Measurements from ENCODE around the gene AGPAT4.
"Not testable (repeated sequence)": the region's sequence is repeated elsewhere in the genome, so short reads cannot be mapped to it uniquely, and the experiment has no call there.

Gene AGPAT4

GRCh38 chr6:161226009-161226964 is 47.6 kb downstream of the AGPAT4 start:
- DNase-seq: peak; percentile 29 to 44

GRCh38 chr6:161225681-161226008 is 48.2 kb downstream of the AGPAT4 start:
- no peak for DNase-seq

GRCh38 chr6:161224951-161225680 is 48.7 kb downstream of the AGPAT4 start:
- DNase-seq: not testable (repeated sequence)

- no peak for DNase-seq
Observed at GRCh38 chr6:161223646-161224045, 50.2 kb downstream of the AGPAT4 start.

- DNase-seq: no peak
Observed at GRCh38 chr6:161222706-161223234, 51.1 kb downstream of the AGPAT4 start.

- no peak for DNase-seq
Observed at GRCh38 chr6:161220346-161220745, 53.5 kb downstream of the AGPAT4 start.

GRCh38 chr6:161219680-161220079 is 54.2 kb downstream of the AGPAT4 start:
- no peak for DNase-seq

GRCh38 chr6:161218222-161218621 is 55.6 kb downstream of the AGPAT4 start:
- no peak for DNase-seq

GRCh38 chr6:161217628-161218027 is 56.2 kb downstream of the AGPAT4 start:
- DNase-seq: no peak

- no peak for DNase-seq
Observed at GRCh38 chr6:161216616-161217205, 57.1 kb downstream of the AGPAT4 start.

GRCh38 chr6:161215876-161216615 is 57.8 kb downstream of the AGPAT4 start:
- no peak for DNase-seq

GRCh38 chr6:161215193-161215592 is 58.7 kb downstream of the AGPAT4 start:
- no peak for DNase-seq

- DNase-seq: no peak
Observed at GRCh38 chr6:161214722-161215121, 59.1 kb downstream of the AGPAT4 start.

- DNase-seq: no peak
Observed at GRCh38 chr6:161212902-161213301, 61.0 kb downstream of the AGPAT4 start.

- DNase-seq: no peak
Observed at GRCh38 chr6:161211380-161212035, 62.4 kb downstream of the AGPAT4 start.

- no peak for DNase-seq
Observed at GRCh38 chr6:161210857-161211256, 63.0 kb downstream of the AGPAT4 start.

- DNase-seq: no peak
Observed at GRCh38 chr6:161207200-161207599, 66.7 kb downstream of the AGPAT4 start.

- DNase-seq: no peak
Observed at GRCh38 chr6:161204866-161205557, 68.8 kb downstream of the AGPAT4 start.

GRCh38 chr6:161200610-161201370 is 73.1 kb downstream of the AGPAT4 start:
- no peak for DNase-seq

- no peak for DNase-seq
Observed at GRCh38 chr6:161199850-161200249, 74.0 kb downstream of the AGPAT4 start.

All from CD4-positive, alpha-beta T cell treated with Interleukin-1 beta for 1 hour (primary cell).